Choroid plexus epithelial cell (primary cell): ENCODE results near the gene PIR.

Experiments used
- DNase-seq: peaks from one replicate; pipeline ENCODE4 v3.0.0-alpha.2; 2010; ENCODE audit warnings: low read depth
- H3K4me3 ChIP-seq: 2 replicates; pipeline ENCODE4 v1.5.1; 2011; ENCODE audit warnings: low read depth, mild to moderate bottlenecking, control low read depth, low read length, moderate library complexity
- TF ChIP-seq, protein P1 (sequence below): conservative IDR thresholded peaks from 2 replicates; pipeline ENCODE4 v1.5.1; 2011; ENCODE audit warnings: low read depth, mild to moderate bottlenecking, control low read depth, inconsistent platforms, low read length, moderate library complexity

Gene PIR

DNA sequence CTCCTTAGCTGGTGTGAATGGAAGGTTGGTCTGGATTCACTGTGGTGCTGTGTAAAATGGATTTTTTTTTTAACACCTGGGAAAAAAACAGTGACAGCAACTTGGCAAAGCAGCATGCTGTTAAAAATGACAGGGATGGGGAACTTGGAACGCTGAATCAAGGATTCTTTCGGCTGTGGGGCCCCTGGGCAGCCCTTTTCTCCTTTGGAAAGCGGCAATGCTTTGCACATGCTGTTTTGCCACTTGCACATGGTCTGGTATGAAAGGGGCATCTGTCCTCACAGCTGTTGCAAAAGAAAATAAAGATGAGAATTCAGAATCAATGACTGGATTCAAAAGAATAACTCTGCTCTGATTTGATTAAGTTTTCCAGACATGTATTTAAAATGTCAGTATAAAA is 147.2 kb downstream of the PIR start:
- TF ChIP-seq, protein P1, sequence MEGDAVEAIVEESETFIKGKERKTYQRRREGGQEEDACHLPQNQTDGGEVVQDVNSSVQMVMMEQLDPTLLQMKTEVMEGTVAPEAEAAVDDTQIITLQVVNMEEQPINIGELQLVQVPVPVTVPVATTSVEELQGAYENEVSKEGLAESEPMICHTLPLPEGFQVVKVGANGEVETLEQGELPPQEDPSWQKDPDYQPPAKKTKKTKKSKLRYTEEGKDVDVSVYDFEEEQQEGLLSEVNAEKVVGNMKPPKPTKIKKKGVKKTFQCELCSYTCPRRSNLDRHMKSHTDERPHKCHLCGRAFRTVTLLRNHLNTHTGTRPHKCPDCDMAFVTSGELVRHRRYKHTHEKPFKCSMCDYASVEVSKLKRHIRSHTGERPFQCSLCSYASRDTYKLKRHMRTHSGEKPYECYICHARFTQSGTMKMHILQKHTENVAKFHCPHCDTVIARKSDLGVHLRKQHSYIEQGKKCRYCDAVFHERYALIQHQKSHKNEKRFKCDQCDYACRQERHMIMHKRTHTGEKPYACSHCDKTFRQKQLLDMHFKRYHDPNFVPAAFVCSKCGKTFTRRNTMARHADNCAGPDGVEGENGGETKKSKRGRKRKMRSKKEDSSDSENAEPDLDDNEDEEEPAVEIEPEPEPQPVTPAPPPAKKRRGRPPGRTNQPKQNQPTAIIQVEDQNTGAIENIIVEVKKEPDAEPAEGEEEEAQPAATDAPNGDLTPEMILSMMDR, result no peak
- no peak for DNase-seq
- H3K4me3 ChIP-seq, result no peak overlapping the region

DNA sequence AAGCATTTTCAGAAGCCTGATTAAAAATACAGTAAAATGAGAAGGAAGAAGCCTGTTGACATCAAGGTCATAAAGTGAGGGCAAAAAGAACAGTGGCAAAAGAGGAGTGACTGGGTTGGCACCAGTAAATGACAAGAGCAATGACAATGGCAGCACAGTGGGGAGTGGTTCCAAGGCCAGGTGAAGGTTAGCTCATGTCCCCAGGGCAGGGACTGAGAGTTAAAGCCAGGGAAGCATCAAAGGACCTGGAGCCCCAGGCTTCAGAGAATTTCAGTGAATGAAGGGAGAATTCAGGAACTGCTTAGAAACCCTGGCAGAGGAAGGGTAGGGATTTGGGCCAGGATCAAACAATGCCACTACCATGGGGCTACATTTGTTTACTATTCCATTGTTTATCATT is 149.0 kb downstream of the PIR start:
- TF ChIP-seq, protein P1, result no peak
- DNase-seq, result no peak
- no peak overlapping the region for H3K4me3 ChIP-seq

DNA sequence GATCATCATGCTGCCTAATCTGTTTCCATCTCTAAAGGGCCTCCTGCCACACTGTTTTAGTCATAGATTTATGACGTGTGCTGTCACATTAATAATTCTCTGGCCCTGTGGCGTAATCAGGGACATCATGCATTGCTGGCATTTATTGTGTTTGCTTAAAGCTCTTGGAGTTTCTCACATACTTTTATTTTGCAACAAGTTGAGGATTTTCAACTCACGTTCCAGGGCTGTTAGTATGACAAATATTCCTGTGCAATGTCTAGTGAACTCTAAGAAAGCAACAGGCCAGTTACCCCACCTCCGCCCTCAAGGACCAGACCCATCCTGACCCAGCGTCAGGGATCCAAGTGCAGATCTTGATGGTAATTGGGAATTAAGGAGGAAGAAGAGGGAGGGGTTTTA is 150.1 kb downstream of the PIR start:
- TF ChIP-seq, protein P1, result no peak
- H3K4me3 ChIP-seq, result no peak overlapping the region
- no peak for DNase-seq

DNA sequence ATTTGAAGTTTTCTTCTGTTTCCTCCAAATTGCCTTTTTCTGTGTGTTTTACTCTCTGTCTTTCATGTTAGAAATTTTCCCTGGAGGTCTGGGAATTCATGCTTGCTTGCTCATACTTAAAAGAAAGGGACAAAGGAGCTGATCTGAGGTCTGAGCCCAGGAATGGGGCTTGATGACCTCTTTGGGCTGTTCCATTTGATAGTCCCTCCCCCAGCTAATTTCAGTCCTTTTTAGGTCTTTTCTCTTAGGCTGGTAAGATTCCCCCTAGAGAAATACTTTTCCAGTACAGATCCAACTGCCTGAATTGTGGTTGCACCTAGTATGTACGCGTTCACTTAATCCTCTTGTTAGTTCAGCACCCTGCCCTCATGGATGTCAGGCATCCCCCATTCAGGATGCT is 152.3 kb downstream of the PIR start:
- DNase-seq, result no peak
- H3K4me3 ChIP-seq, result no peak overlapping the region
- TF ChIP-seq, protein P1, result no peak

DNA sequence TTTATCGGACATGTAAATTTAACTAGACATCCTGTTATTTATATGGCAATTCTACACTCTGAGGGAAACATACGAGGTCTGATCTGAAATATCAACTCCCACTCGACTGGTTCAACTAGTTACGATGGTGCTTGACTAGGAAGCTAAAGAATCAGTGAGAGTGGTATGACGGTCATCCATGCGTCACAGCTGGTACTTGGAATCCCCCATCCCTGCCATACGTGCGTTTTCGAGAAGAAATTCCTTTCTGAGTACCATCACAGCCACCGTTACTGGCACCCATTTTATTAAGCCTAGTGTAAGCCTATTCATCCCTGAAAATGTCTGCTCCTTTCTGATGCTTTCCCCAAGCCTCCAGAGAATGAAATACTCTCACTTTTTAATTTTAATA is 157.1 kb downstream of the PIR start:
- H3K4me3 ChIP-seq, result peak overlapping the region; percentile 57
- peak; percentile 55 for DNase-seq
- TF ChIP-seq, protein P1, result no peak

DNA sequence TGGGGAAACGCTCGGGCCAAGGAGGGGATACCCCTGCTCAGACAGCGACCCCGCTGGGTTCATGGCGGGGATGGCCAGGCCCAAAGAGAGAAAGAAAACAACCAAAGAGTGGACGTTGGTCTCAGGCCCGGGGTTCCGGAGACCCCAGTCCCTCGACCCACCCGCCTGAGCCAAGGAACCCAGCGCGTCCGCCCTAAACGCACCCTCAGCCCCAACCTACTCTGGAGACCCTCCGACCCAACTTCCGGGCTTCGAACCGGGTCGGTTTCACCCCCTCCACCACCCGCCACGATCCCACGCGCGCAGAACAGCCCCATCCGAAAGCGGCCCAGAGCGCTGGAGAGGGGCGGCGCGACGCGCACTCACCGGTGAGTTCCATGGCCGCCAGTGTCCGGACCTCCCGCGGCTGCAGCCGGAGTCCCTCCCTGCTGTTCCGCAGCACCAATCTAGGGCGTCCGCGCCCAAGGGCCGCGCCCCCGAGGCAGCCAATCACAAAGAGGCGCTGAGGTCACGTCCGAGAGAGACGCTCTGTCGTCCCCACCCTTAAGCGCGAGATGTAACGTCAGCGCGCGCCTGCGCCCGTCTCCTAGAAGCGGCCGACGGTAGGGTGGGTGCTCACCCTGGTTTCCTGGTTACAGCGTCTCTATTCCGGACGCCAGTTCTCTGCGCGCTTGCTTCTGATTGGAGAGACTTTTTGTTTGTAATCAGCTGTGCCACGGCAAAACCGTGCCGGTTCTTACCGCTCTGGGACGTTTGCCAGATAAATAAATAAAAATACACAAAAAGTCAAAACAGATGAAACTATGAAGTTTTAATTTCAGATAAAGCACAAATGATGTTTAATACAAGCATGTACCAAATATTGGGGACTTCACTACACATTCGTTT is 157.8 kb downstream of the PIR start, which contains the start of gene PIGA:
TSS of gene PIGA (minus strand) at position 389 of the 888 bp plus-strand sequence. CDS start 3,593 bp downstream, outside the sequence.
- TF ChIP-seq, protein P1, result no peak
- DNase-seq, result peak; percentile 98
- peak within 1 kb of the TSS; percentile 78 for H3K4me3 ChIP-seq
